GM10847 (cell line): ENCODE data around the gene ATG4D.

Experiments used
- POLR2A ChIP-seq: IDR thresholded peaks from 2 replicates; pipeline ENCODE4 v1.6.1; 2011; ENCODE audit not compliant: insufficient read length; ENCODE audit errors: extremely low read depth

ATG4D gene

GRCh38 chr19:10543420-10544241 lies at the start of gene ATG4D:
Gene ATG4D, plus strand, starts transcription at chr19:10543904. Its CDS starts 187 bp downstream, at chr19:10544091.
- peak; percentile 84 for TF ChIP-seq POLR2A

- no peak for TF ChIP-seq POLR2A
Measured at GRCh38 chr19:10497371-10497770, 46.3 kb upstream of the ATG4D start.

GRCh38 chr19:10499550-10500246 lies 44.0 kb upstream of the ATG4D start:
- TF ChIP-seq POLR2A = no peak

GRCh38 chr19:10500247-10500592 lies 43.5 kb upstream of the ATG4D start:
- TF ChIP-seq POLR2A = no peak

GRCh38 chr19:10501971-10502523 lies 41.7 kb upstream of the ATG4D start:
- TF ChIP-seq POLR2A = no peak

GRCh38 chr19:10502524-10503001 lies 41.1 kb upstream of the ATG4D start:
- TF ChIP-seq POLR2A = peak; percentile 89

- TF ChIP-seq POLR2A = no peak
Measured at GRCh38 chr19:10503002-10503789, 40.5 kb upstream of the ATG4D start, which contains the start of gene KEAP1. Gene KEAP1, minus strand, starts transcription at chr19:10503356. Its CDS starts 3,323 bp downstream, at chr19:10500033.

- no peak for TF ChIP-seq POLR2A
Measured at GRCh38 chr19:10505583-10506229, 38.0 kb upstream of the ATG4D start.

GRCh38 chr19:10508036-10508435 lies 35.7 kb upstream of the ATG4D start:
- no peak for TF ChIP-seq POLR2A

GRCh38 chr19:10508707-10509106 lies 35.0 kb upstream of the ATG4D start:
- no peak for TF ChIP-seq POLR2A

- no peak for TF ChIP-seq POLR2A
Measured at GRCh38 chr19:10510301-10510802, 33.4 kb upstream of the ATG4D start.

- no peak for TF ChIP-seq POLR2A
Measured at GRCh38 chr19:10513223-10513622, 30.5 kb upstream of the ATG4D start.

- TF ChIP-seq POLR2A = no peak
Measured at GRCh38 chr19:10514211-10515145, 29.2 kb upstream of the ATG4D start.
